ENCODE results near the gene GFAP.

Gene GFAP

DNA sequence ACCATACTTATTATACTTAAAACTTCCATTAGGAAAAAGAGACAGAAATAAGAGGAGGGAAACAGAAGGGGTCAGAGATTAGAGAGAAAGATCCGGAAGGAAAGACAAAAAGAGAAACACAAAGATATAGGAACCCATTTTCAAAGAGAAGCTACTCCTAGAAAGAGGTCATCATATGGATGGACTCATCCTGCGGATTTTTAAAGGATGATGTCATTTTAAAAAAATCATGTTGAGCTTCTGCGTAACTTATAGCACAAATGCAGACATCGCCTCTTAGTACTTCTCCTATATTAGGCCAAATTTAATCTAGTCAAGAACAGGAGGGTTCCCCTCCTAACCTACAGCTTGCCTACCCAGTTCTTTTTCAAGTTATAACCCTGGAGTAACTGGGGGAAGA, 34.2 kb downstream of the GFAP start:
- POLR2A ChIA-PET: interaction anchor here (1.4 kb wide), 1 partner anchor 15 kb away, joined by 3 read pairs; no protein-coding TSS in a partner anchor
- no peak for DNase-seq (ENCODE audit: extremely low spot score)
- CTCF ChIA-PET: interaction anchor here (0.8 to 1.2 kb wide), 2 partner anchors 218 to 254 kb away, joined by 4 to 6 read pairs; partner anchors contain the start of gene ACBD4
- TF ChIP-seq ARNT (IDR thresholded peaks at IDR 0.05) (no peak), BHLHE40 (IDR thresholded peaks at IDR 0.05; ENCODE audit: borderline replicate concordance) (no peak), HDGF (IDR thresholded peaks at IDR 0.05; ENCODE audit: borderline replicate concordance) (no peak), L3MBTL2 (conservative IDR thresholded peaks at IDR 0.05) (no peak), LEF1 (IDR thresholded peaks at IDR 0.05; ENCODE audit: borderline replicate concordance) (no peak), SP1 (IDR thresholded peaks at IDR 0.05) (no peak), FOXK2 (IDR thresholded peaks at IDR 0.05) (no peak), TARDBP (IDR thresholded peaks at IDR 0.05) (no peak), ZNF384 (IDR thresholded peaks at IDR 0.05) (no peak)
- TF ChIP-seq, protein P1, sequence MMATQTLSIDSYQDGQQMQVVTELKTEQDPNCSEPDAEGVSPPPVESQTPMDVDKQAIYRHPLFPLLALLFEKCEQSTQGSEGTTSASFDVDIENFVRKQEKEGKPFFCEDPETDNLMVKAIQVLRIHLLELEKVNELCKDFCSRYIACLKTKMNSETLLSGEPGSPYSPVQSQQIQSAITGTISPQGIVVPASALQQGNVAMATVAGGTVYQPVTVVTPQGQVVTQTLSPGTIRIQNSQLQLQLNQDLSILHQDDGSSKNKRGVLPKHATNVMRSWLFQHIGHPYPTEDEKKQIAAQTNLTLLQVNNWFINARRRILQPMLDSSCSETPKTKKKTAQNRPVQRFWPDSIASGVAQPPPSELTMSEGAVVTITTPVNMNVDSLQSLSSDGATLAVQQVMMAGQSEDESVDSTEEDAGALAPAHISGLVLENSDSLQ (IDR thresholded peaks at IDR 0.05): no peak

DNA sequence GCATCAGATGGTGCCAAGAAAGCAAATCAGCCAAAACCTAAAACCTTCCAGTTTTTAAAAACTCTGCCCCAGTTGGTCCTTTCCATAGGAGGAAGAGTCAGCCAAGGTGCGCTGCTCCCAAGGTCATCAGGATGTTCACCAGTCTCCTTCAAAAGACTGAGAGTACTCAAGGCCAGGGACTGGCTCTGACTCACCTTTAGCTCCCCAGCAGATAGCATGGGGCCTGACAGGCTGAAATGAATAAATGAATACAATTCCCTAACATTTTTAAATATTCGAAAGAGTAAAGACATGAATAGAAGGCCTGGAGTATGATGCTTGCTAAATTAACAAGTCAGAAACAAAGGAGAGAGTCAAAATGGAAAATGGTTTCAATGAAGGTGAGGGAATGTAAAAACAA, 35.2 kb downstream of the GFAP start:
- TF ChIP-seq ZNF384 (IDR thresholded peaks at IDR 0.05) (no peak), FOXK2 (IDR thresholded peaks at IDR 0.05) (no peak), SP1 (IDR thresholded peaks at IDR 0.05) (no peak), FOXA1 (IDR thresholded peaks at IDR 0.05) (no peak), CTBP1 (IDR thresholded peaks at IDR 0.05; ENCODE audit: borderline replicate concordance) (no peak), ELF4 (IDR thresholded peaks at IDR 0.05) (no peak), SUZ12 (IDR thresholded peaks at IDR 0.05) (no peak), FOXM1 (IDR thresholded peaks at IDR 0.05; ENCODE audit: borderline replicate concordance) (no peak), ARNT (IDR thresholded peaks at IDR 0.05) (no peak), TARDBP (IDR thresholded peaks at IDR 0.05) (no peak), LEF1 (IDR thresholded peaks at IDR 0.05; ENCODE audit: borderline replicate concordance) (no peak), BHLHE40 (IDR thresholded peaks at IDR 0.05; ENCODE audit: borderline replicate concordance) (no peak), NFRKB (IDR thresholded peaks at IDR 0.05) (no peak), HDGF (IDR thresholded peaks at IDR 0.05; ENCODE audit: borderline replicate concordance) (no peak), L3MBTL2 (conservative IDR thresholded peaks at IDR 0.05) (no peak)
- TF ChIP-seq, protein P1 (IDR thresholded peaks at IDR 0.05): no peak
- no peak for DNase-seq (ENCODE audit: extremely low spot score)
- ChIA-PET CTCF (interaction anchor here (1.0 to 2.6 kb wide), 3 partner anchors 14 to 105 kb away, joined by 3 to 11 read pairs (median 11); no protein-coding TSS in a partner anchor), POLR2A (interaction anchor here (1.0 kb wide), 1 partner anchor 98 kb away, joined by 3 read pairs; no protein-coding TSS in a partner anchor)

DNA sequence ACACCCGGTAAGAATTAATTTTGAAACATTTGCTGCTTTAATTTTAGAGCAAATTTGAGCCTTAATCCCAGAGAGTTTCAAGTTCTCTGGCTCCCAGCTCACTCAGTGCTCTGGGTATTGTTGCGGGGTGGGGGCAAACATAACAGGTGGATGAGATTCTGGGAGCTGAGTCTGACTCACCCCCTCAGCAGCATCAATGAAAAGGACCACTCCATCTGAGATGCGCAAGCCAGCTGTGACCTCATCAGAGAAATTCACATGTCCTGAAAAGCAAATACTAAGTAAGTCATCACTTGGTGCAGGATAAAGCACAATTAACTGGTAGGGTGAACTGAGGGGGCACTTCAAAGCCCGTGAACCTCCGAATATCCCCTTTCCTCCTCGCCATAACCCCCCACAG, 35.9 kb downstream of the GFAP start:
- ChIA-PET CTCF (interaction anchor here (1.0 to 2.6 kb wide), 9 partner anchors 13 to 109 kb away, joined by 3 to 11 read pairs (median 4); no protein-coding TSS in a partner anchor), POLR2A (interaction anchor here (1.0 to 1.5 kb wide), 2 partner anchors 19 to 97 kb away, joined by 3 to 4 read pairs; no protein-coding TSS in a partner anchor)
- DNase-seq (ENCODE audit: extremely low spot score): no peak
- no peak for TF ChIP-seq SUZ12 (IDR thresholded peaks at IDR 0.05)
- no peak for TF ChIP-seq FOXA1 (IDR thresholded peaks at IDR 0.05)
- no peak for TF ChIP-seq NFRKB (IDR thresholded peaks at IDR 0.05)
- no peak for TF ChIP-seq FOXM1 (IDR thresholded peaks at IDR 0.05; ENCODE audit: borderline replicate concordance)
- no peak for TF ChIP-seq L3MBTL2 (conservative IDR thresholded peaks at IDR 0.05)
- no peak for TF ChIP-seq ELF4 (IDR thresholded peaks at IDR 0.05)
- TF ChIP-seq ZNF384 (IDR thresholded peaks at IDR 0.05): no peak
- no peak for TF ChIP-seq FOXK2 (IDR thresholded peaks at IDR 0.05)
- TF ChIP-seq BHLHE40 (IDR thresholded peaks at IDR 0.05; ENCODE audit: borderline replicate concordance): no peak
- TF ChIP-seq SP1 (IDR thresholded peaks at IDR 0.05): no peak
- TF ChIP-seq LEF1 (IDR thresholded peaks at IDR 0.05; ENCODE audit: borderline replicate concordance): no peak

- ChIA-PET CTCF (interaction anchor here (0.9 to 2.6 kb wide), 10 partner anchors 9 to 108 kb away, joined by 3 to 11 read pairs (median 4); no protein-coding TSS in a partner anchor), POLR2A (interaction anchor here (1.5 kb wide), 1 partner anchor 20 kb away, joined by 4 read pairs; no protein-coding TSS in a partner anchor)
- peak; percentile 51 for DNase-seq (ENCODE audit: extremely low spot score)
- TF ChIP-seq LEF1 (IDR thresholded peaks at IDR 0.05; ENCODE audit: borderline replicate concordance): no peak
- no peak for TF ChIP-seq NFRKB (IDR thresholded peaks at IDR 0.05)
- no peak for TF ChIP-seq ELF4 (IDR thresholded peaks at IDR 0.05)
- no peak for TF ChIP-seq ZNF384 (IDR thresholded peaks at IDR 0.05)
- no peak for TF ChIP-seq FOXA1 (IDR thresholded peaks at IDR 0.05)
Observed at GRCh38 chr17:44878627-44879221, 36.6 kb downstream of the GFAP start.

GRCh38 chr17:44877121-44877520, 38.2 kb downstream of the GFAP start:
- ChIA-PET POLR2A (interaction anchor here (1.3 kb wide), 1 partner anchor 101 kb away, joined by 3 read pairs; no protein-coding TSS in a partner anchor), CTCF (interaction anchor here (0.6 to 1.0 kb wide), 3 partner anchors 98 to 128 kb away, joined by 3 to 4 read pairs (median 3); no protein-coding TSS in a partner anchor)
- no peak for DNase-seq (ENCODE audit: extremely low spot score)
- TF ChIP-seq L3MBTL2 (conservative IDR thresholded peaks at IDR 0.05) (no peak), FOXA1 (IDR thresholded peaks at IDR 0.05) (no peak), FOXM1 (IDR thresholded peaks at IDR 0.05; ENCODE audit: borderline replicate concordance) (no peak), LEF1 (IDR thresholded peaks at IDR 0.05; ENCODE audit: borderline replicate concordance) (no peak), SUZ12 (IDR thresholded peaks at IDR 0.05) (no peak), NFRKB (IDR thresholded peaks at IDR 0.05) (no peak), ZNF384 (IDR thresholded peaks at IDR 0.05) (no peak), SP1 (IDR thresholded peaks at IDR 0.05) (no peak), HDGF (IDR thresholded peaks at IDR 0.05; ENCODE audit: borderline replicate concordance) (no peak), CTBP1 (IDR thresholded peaks at IDR 0.05; ENCODE audit: borderline replicate concordance) (no peak), ELF4 (IDR thresholded peaks at IDR 0.05) (no peak), ARNT (IDR thresholded peaks at IDR 0.05) (no peak), BHLHE40 (IDR thresholded peaks at IDR 0.05; ENCODE audit: borderline replicate concordance) (no peak), TARDBP (IDR thresholded peaks at IDR 0.05) (no peak)
- TF ChIP-seq, protein P1 (IDR thresholded peaks at IDR 0.05): no peak
